SK-N-SH (cell line): ENCODE results near the gene ARL5A. TPM values are rescaled to one million over a fixed set of nuclear protein-coding genes. Genes with fewer than 3 reads are reported as not detected.

Experiments
- CTCF ChIA-PET: fragments of 300-600, 350-600 bp; formaldehyde crosslinking; extraction: SDS; loops from one replicate; lab custom pipeline; 2021; lab: Yijun Ruan, JAX
- POLR2A ChIA-PET: fragments of 350-600 bp; sonication (Branson Sonifier 250); formaldehyde crosslinking; extraction: SDS; loops from one replicate; lab custom pipeline; 2020; ENCODE audit warnings: antibody characterized with exemption, inconsistent platforms; lab: Yijun Ruan, JAX
- DNase-seq: peaks from one replicate; pipeline ENCODE4 v3.0.0; 2012
- H2AFZ ChIP-seq: fragments of 200-600 bp; sonication (generic); 2 replicates; pipeline ENCODE4 v1.8.1; 2016; ENCODE audit warnings: antibody characterized with exemption, mild to moderate bottlenecking, low read depth
- H3F3A ChIP-seq: fragments of 200-600 bp; sonication (generic); replicated peaks from 2 replicates; pipeline ENCODE3; 2016; ENCODE audit warnings: antibody characterized with exemption, mild to moderate bottlenecking; ENCODE audit not compliant: insufficient read depth
- H3K27ac ChIP-seq, 2 experiments: fragments of 200-500 bp in 1 of 2; fragments of 200-600 bp in 1 of 2; sonication (Bioruptor generic) in 1 of 2; sonication (generic), shearing (Covaris generic) in 1 of 2; 2 replicates each; pipeline versions ENCODE4 v1.5.1 to v1.6.1; 2014 to 2016; ENCODE audit warnings: low read depth in 2 of 2, inconsistent platforms in 1 of 2, low read length in 1 of 2, mild to moderate bottlenecking in 1 of 2, mixed read lengths in 1 of 2
- H3K27me3 ChIP-seq: fragments of 200-600 bp; sonication (generic), shearing (Covaris generic); 2 replicates; pipeline ENCODE4 v1.6.1; 2016; ENCODE audit warnings: mixed run types; ENCODE audit not compliant: insufficient read depth
- H3K36me3 ChIP-seq, 2 experiments: fragments of 200-500 bp in 1 of 2; fragments of 200-600 bp in 1 of 2; sonication (Bioruptor generic) in 1 of 2; sonication (generic) in 1 of 2; replicated peaks in 1 of 2; 2 replicates each; pipeline versions ENCODE3 to v1.5.1; 2014 to 2016; ENCODE audit warnings: low read length in 1 of 2, mild to moderate bottlenecking in 1 of 2; ENCODE audit not compliant: insufficient read depth in 2 of 2, control insufficient read depth in 1 of 2
- H3K4me1 ChIP-seq, 2 experiments: fragments of 200-500 bp in 1 of 2; fragments of 200-600 bp in 1 of 2; sonication (Bioruptor generic) in 1 of 2; sonication (generic), shearing (Covaris generic) in 1 of 2; 2 replicates each; pipeline versions ENCODE4 v1.5.1 to v1.6.1; 2014 to 2016; ENCODE audit warnings: low read depth in 1 of 2, low read length in 1 of 2, mixed run types in 1 of 2; ENCODE audit not compliant: insufficient read depth in 2 of 2, control insufficient read depth in 1 of 2
- H3K4me2 ChIP-seq: fragments of 200-600 bp; sonication (generic), shearing (Covaris generic); 2 replicates; pipeline ENCODE4 v1.6.1; 2017; ENCODE audit warnings: mixed run types
- H3K4me3 ChIP-seq, 2 experiments: fragments of 200-500 bp in 1 of 2; fragments of 200-600 bp in 1 of 2; sonication (Bioruptor generic) in 1 of 2; sonication (generic), shearing (Covaris generic) in 1 of 2; 2 replicates each; pipeline versions ENCODE4 v1.5.1 to v1.8.1; 2014 to 2016; ENCODE audit warnings: low read depth in 2 of 2, inconsistent platforms in 1 of 2, low read length in 1 of 2, mild to moderate bottlenecking in 1 of 2, mixed read lengths in 1 of 2, moderate library complexity in 1 of 2
- H3K79me2 ChIP-seq: fragments of 200-600 bp; sonication (generic); 2 replicates; pipeline ENCODE4 v1.8.1; 2017; ENCODE audit warnings: mild to moderate bottlenecking; ENCODE audit not compliant: insufficient read depth
- H3K9ac ChIP-seq: fragments of 200-600 bp; sonication (generic); 2 replicates; pipeline ENCODE4 v1.6.1; 2017; ENCODE audit warnings: mixed run types
- H3K9me2 ChIP-seq: fragments of 200-600 bp; sonication (generic); 2 replicates; pipeline ENCODE4 v1.6.1; 2017; ENCODE audit warnings: mixed run types
- H3K9me3 ChIP-seq: fragments of 200-600 bp; sonication (generic); 2 replicates; pipeline ENCODE4 v1.6.1; 2017; ENCODE audit warnings: mixed run types, mild to moderate bottlenecking, moderate library complexity
- H4K20me1 ChIP-seq: fragments of 200-600 bp; sonication (generic); 2 replicates; pipeline ENCODE4 v1.6.1; 2017; ENCODE audit warnings: mild to moderate bottlenecking, mixed run types; ENCODE audit not compliant: insufficient read depth
- CHD2 ChIP-seq: fragments of 150-350 bp; IDR thresholded peaks from 2 replicates; pipeline ENCODE4 v1.6.1; 2018; ENCODE audit warnings: low read length; ENCODE audit not compliant: partially characterized antibody
- EZH2phosphoT487 ChIP-seq: fragments of 200-600 bp; sonication (generic); IDR thresholded peaks from 2 replicates; pipeline ENCODE4 v1.6.1; 2017; ENCODE audit warnings: low read depth, mixed run types, mild to moderate bottlenecking, antibody characterized with exemption, moderate library complexity, borderline replicate concordance
- FOXJ3 ChIP-seq: sonication (generic); formaldehyde crosslinking; IDR thresholded peaks from 2 replicates; pipeline ENCODE4 v1.5.1; 2020; ENCODE audit warnings: mild to moderate bottlenecking, missing genetic modification reagents
- FOXM1 ChIP-seq: IDR thresholded peaks from 2 replicates; pipeline ENCODE4 v1.4.0; 2012; ENCODE audit warnings: low read depth, mild to moderate bottlenecking
- JUND ChIP-seq: IDR thresholded peaks from 2 replicates; pipeline ENCODE4 v1.4.0; 2012
- MEF2A ChIP-seq: IDR thresholded peaks from 2 replicates; pipeline ENCODE4 v1.4.0; 2012; ENCODE audit warnings: low read depth, borderline replicate concordance
- MXI1 ChIP-seq: IDR thresholded peaks from 2 replicates; pipeline ENCODE4 v1.6.1; 2012; ENCODE audit warnings: mild to moderate bottlenecking, low read depth, low read length, improper control_type of control experiment
- NFIC ChIP-seq: IDR thresholded peaks from 2 replicates; pipeline ENCODE4 v1.4.0; 2012; ENCODE audit warnings: borderline replicate concordance
- NRF1 ChIP-seq: IDR thresholded peaks from 2 replicates; pipeline ENCODE4 v1.6.1; 2012; ENCODE audit warnings: low read depth, mild to moderate bottlenecking, low read length
- RAD21 ChIP-seq: IDR thresholded peaks from 2 replicates; pipeline ENCODE4 v1.6.1; 2012; ENCODE audit warnings: mild to moderate bottlenecking, low read length
- RFX5 ChIP-seq: IDR thresholded peaks from 2 replicates; pipeline ENCODE4 v1.6.1; 2012; ENCODE audit warnings: mild to moderate bottlenecking, improper control_type of control experiment, low read length
- RXRA ChIP-seq: IDR thresholded peaks from 2 replicates; pipeline ENCODE4 v1.4.0; 2012; ENCODE audit warnings: low read depth, mild to moderate bottlenecking, borderline replicate concordance
- SIN3A ChIP-seq: IDR thresholded peaks from 2 replicates; pipeline ENCODE4 v1.6.1; 2012; ENCODE audit warnings: low read depth, mild to moderate bottlenecking, low read length, moderate library complexity, borderline replicate concordance
- TAF1 ChIP-seq: IDR thresholded peaks from 2 replicates; pipeline ENCODE4 v1.6.1; 2012; ENCODE audit warnings: low read depth, mild to moderate bottlenecking, low read length, moderate library complexity, borderline replicate concordance
- YY1 ChIP-seq: IDR thresholded peaks from 2 replicates; pipeline ENCODE4 v1.4.0; 2012; ENCODE audit warnings: low read depth, mild to moderate bottlenecking
- WGBS: methylation state at CpG from one replicate; pipeline ENCODE4 v1.1.6; 2017; ENCODE audit warnings: low lambda C conversion rate; 5-methylcytosine and 5-hydroxymethylcytosine counted together
- polyA plus RNA-seq, 3 experiments: library from polyadenylated mRNA; depleted of rRNA; stranded (reverse); fragments of >200 nt; gene quantifications; 2 replicates each; pipeline ENCODE4 v1.2.3, GENCODE V29; 2012
- TF ChIP-seq, protein P1 (sequence below): IDR thresholded peaks from 2 replicates; pipeline ENCODE4 v1.4.0; 2012; ENCODE audit warnings: low read depth
- TF ChIP-seq, protein P2 (sequence below): IDR thresholded peaks from 2 replicates; pipeline ENCODE4 v1.4.0; 2012; ENCODE audit warnings: low read depth, borderline replicate concordance
- TF ChIP-seq, protein P3 (sequence below): fragments of 200-600 bp; sonication (generic); IDR thresholded peaks from 2 replicates; pipeline ENCODE4 v1.6.1; 2017; ENCODE audit warnings: antibody characterized with exemption, mild to moderate bottlenecking, moderate library complexity
- TF ChIP-seq, protein P4 (sequence below): IDR thresholded peaks from 2 replicates; pipeline ENCODE4 v1.6.1; 2012; ENCODE audit warnings: mild to moderate bottlenecking, low read depth, low read length, moderate library complexity

Gene ARL5A
- polyA plus RNA-seq, 1 of the 3 experiments (the other 2 are of a cell fraction) = 8.2 TPM

DNA sequence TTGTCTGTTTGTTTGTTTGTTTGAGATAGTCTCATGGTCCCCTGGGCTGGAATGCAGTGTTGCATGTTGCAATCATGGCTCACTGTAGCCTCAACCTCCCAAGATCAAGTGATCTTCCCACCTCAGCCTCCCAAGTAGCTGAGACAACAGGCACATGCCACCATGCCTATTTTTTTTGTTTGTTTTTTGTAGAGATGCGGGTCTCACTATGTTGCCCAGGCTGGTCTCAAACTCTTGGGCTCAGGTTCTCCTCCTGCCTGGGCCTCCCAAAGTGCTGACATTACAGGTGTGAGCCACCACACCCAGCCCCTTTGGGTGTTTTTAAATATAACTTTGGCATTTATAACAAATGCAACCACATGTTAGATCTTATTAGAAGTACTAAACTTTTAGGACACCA is 37.5 kb downstream of the ARL5A start:
- Histone ChIP-seq H3K9ac (no peak overlapping the region), H3K36me3 (peaks cover 12 to 23% of the 10 kb centered on the region in 2 experiments), H3K9me2 (no peaks in the 10 kb centered on the region), H2AFZ (no peak overlapping the region), H3K27ac (no peak overlapping the region), H4K20me1 (no peaks in the 10 kb centered on the region), H3K27me3 (no peaks in the 10 kb centered on the region), H3K4me3 (no peak overlapping the region), H3K4me2 (no peak overlapping the region), H3K79me2 (no peaks in the 10 kb centered on the region), H3K4me1 (no peaks in the 10 kb centered on the region), H3F3A (no peaks in the 10 kb centered on the region), H3K9me3 (no peaks in the 10 kb centered on the region)
- DNase-seq = no peak
- POLR2A ChIA-PET = no interaction called here
- WGBS = 100% methylated on average over 1 of the region's 1 CpG
- CTCF ChIA-PET = interaction anchor here (1.2 kb wide), 1 partner anchor 208 kb away, joined by 3 read pairs; no protein-coding TSS in a partner anchor
- TF ChIP-seq JUND (no peak), FOXM1 (no peak), RXRA (no peak), CHD2 (no peak), SIN3A (no peak), EZH2phosphoT487 (no peak), YY1 (no peak), MXI1 (no peak), TAF1 (no peak), NFIC (no peak), FOXJ3 (CRISPR knock-in tag) (no peak)
- TF ChIP-seq, protein P1, sequence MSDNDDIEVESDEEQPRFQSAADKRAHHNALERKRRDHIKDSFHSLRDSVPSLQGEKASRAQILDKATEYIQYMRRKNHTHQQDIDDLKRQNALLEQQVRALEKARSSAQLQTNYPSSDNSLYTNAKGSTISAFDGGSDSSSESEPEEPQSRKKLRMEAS = no peak
- TF ChIP-seq, protein P2, sequence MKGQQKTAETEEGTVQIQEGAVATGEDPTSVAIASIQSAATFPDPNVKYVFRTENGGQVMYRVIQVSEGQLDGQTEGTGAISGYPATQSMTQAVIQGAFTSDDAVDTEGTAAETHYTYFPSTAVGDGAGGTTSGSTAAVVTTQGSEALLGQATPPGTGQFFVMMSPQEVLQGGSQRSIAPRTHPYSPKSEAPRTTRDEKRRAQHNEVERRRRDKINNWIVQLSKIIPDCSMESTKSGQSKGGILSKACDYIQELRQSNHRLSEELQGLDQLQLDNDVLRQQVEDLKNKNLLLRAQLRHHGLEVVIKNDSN = no peak
- TF ChIP-seq, all 33 proteins: peak for 0

DNA sequence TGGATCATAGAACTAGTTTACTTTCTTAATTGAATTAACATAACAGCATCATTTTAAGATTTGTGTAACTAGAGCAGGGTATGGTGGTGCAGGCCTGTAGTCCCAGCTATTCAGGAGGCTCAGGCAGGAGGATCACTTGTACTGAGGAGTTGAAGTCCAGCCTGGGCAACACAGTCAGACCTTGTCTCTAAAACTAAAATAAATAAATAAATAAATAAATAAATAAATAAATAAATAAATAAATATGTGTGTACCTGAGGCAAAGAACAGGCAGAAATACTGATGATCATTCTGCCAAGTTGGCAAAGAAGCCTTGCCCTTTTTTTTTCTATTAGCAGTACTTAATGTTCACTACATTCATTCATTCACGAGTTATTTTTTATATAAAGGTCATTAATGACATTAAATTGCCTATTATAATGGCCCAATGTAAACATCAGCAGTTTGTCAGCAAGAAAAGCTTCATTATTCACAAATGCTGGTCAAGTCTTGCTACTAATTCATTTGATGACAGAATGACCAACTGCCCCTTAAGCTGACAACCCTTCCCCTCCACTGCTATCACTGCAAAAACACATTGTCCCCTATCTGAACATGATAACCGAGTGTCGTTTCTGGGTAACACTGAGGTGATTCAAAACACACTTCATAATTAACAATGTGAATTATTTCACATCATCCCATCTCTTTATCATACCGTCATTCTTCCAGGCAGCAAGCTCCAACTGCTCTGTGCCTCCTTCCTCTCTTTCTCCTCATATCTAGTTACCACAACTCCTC is 39.0 kb downstream of the ARL5A start:
- ChIA-PET CTCF (interaction anchor here (0.8 to 1.9 kb wide), 4 partner anchors 31 to 237 kb away, joined by 3 to 6 read pairs (median 3); no protein-coding TSS in a partner anchor), POLR2A (interaction anchor here (0.6 kb wide), 1 partner anchor 1016 kb away, joined by 3 read pairs; no protein-coding TSS in a partner anchor)
- Histone ChIP-seq H2AFZ (no peak overlapping the region), H3K9me3 (no peaks in the 10 kb centered on the region), H3K9me2 (no peaks in the 10 kb centered on the region), H3K4me3 (no peak overlapping the region), H3K9ac (no peak overlapping the region), H3F3A (no peaks in the 10 kb centered on the region), H3K4me1 (no peaks in the 10 kb centered on the region), H4K20me1 (no peaks in the 10 kb centered on the region), H3K27ac (no peak overlapping the region), H3K79me2 (no peaks in the 10 kb centered on the region), H3K4me2 (no peak overlapping the region), H3K36me3 (peaks cover 14 to 24% of the 10 kb centered on the region in 2 experiments), H3K27me3 (no peaks in the 10 kb centered on the region)
- 100% methylated on average over 4 of the region's 4 CpGs for WGBS
- DNase-seq = no peak
- TF ChIP-seq, protein P3, sequence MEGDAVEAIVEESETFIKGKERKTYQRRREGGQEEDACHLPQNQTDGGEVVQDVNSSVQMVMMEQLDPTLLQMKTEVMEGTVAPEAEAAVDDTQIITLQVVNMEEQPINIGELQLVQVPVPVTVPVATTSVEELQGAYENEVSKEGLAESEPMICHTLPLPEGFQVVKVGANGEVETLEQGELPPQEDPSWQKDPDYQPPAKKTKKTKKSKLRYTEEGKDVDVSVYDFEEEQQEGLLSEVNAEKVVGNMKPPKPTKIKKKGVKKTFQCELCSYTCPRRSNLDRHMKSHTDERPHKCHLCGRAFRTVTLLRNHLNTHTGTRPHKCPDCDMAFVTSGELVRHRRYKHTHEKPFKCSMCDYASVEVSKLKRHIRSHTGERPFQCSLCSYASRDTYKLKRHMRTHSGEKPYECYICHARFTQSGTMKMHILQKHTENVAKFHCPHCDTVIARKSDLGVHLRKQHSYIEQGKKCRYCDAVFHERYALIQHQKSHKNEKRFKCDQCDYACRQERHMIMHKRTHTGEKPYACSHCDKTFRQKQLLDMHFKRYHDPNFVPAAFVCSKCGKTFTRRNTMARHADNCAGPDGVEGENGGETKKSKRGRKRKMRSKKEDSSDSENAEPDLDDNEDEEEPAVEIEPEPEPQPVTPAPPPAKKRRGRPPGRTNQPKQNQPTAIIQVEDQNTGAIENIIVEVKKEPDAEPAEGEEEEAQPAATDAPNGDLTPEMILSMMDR = no peak
- TF ChIP-seq RFX5 (no peak), MXI1 (no peak), NRF1 (no peak), RAD21 (no peak), MEF2A (no peak), TAF1 (no peak), FOXM1 (no peak)
- TF ChIP-seq, protein P4, sequence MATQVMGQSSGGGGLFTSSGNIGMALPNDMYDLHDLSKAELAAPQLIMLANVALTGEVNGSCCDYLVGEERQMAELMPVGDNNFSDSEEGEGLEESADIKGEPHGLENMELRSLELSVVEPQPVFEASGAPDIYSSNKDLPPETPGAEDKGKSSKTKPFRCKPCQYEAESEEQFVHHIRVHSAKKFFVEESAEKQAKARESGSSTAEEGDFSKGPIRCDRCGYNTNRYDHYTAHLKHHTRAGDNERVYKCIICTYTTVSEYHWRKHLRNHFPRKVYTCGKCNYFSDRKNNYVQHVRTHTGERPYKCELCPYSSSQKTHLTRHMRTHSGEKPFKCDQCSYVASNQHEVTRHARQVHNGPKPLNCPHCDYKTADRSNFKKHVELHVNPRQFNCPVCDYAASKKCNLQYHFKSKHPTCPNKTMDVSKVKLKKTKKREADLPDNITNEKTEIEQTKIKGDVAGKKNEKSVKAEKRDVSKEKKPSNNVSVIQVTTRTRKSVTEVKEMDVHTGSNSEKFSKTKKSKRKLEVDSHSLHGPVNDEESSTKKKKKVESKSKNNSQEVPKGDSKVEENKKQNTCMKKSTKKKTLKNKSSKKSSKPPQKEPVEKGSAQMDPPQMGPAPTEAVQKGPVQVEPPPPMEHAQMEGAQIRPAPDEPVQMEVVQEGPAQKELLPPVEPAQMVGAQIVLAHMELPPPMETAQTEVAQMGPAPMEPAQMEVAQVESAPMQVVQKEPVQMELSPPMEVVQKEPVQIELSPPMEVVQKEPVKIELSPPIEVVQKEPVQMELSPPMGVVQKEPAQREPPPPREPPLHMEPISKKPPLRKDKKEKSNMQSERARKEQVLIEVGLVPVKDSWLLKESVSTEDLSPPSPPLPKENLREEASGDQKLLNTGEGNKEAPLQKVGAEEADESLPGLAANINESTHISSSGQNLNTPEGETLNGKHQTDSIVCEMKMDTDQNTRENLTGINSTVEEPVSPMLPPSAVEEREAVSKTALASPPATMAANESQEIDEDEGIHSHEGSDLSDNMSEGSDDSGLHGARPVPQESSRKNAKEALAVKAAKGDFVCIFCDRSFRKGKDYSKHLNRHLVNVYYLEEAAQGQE = no peak
